ENCODE data around the gene MMP2. TPM values are rescaled to one million over a fixed set of nuclear protein-coding genes. Genes with fewer than 3 reads are reported as not detected.

MMP2 gene
- total and polyA plus RNA-seq, 2 experiments from 2014 or later, result 25.6 to 43.8 TPM

GRCh38 chr16:55530316-55530856, 51.4 kb downstream of the MMP2 start:
- H4K20me1 ChIP-seq (replicated peaks; ENCODE audit: insufficient read depth), result no peaks in the 10 kb centered on the region
- Mint-ChIP-seq H3K27ac (no peak overlapping the region), H3K4me1 (no peaks in the 10 kb centered on the region), H3K27me3 (ENCODE audit: insufficient read depth, low read depth, poor library complexity) (no peaks in the 10 kb centered on the region), H3K4me3 (no peak overlapping the region), H3K36me3 (ENCODE audit: low read depth) (no peaks in the 10 kb centered on the region), H3K9me3 (no peaks in the 10 kb centered on the region)
- DNase-seq (ENCODE audit: low spot score) (no peak), ATAC-seq (no peak)
- H3K27ac ChIP-seq (ENCODE audit: low read depth), result no peak overlapping the region
- no peaks in the 10 kb centered on the region for H3F3A ChIP-seq (replicated peaks; ENCODE audit: low read depth)
- TF ChIP-seq EZH2phosphoT487 (IDR thresholded peaks at IDR 0.05; ENCODE audit: unreplicated experiment), result no peak
- no peak for TF ChIP-seq ZNF462 (CRISPR knock-in tag; IDR thresholded peaks at IDR 0.05)
- TF ChIP-seq ZNF331 (CRISPR knock-in tag; IDR thresholded peaks at IDR 0.05; ENCODE audit: low read depth), result no peak
- no peaks in the 10 kb centered on the region for H3K9me2 ChIP-seq (ENCODE audit: insufficient read depth)
- no peaks in the 10 kb centered on the region for H3K27me3 ChIP-seq (ENCODE audit: insufficient read depth)
- no peak overlapping the region for H3K4me2 ChIP-seq
- no peaks in the 10 kb centered on the region for H3K4me1 ChIP-seq (ENCODE audit: insufficient read depth)
- H3K4me3 ChIP-seq, result no peak overlapping the region
- no peaks in the 10 kb centered on the region for H3K79me2 ChIP-seq (replicated peaks; ENCODE audit: insufficient read depth)
- no peaks in the 10 kb centered on the region for H3K36me3 ChIP-seq (ENCODE audit: insufficient read depth)
- no peak overlapping the region for H2AFZ ChIP-seq

- no peak for ATAC-seq
- no peaks in the 10 kb centered on the region for H3K36me3 Mint-ChIP-seq (ENCODE audit: low read depth)
- H3K27me3 Mint-ChIP-seq (ENCODE audit: insufficient read depth, low read depth, poor library complexity), result peaks cover 2% of the 10 kb centered on the region
- Histone ChIP-seq H4K20me1 (replicated peaks; ENCODE audit: insufficient read depth) (no peaks in the 10 kb centered on the region), H3K36me3 (ENCODE audit: insufficient read depth) (no peaks in the 10 kb centered on the region), H2AFZ (no peak overlapping the region), H3K27me3 (ENCODE audit: insufficient read depth) (no peaks in the 10 kb centered on the region), H3K4me1 (ENCODE audit: insufficient read depth) (no peaks in the 10 kb centered on the region), H3K9me2 (ENCODE audit: insufficient read depth) (no peaks in the 10 kb centered on the region), H3F3A (replicated peaks; ENCODE audit: low read depth) (no peaks in the 10 kb centered on the region), H3K4me2 (no peak overlapping the region), H3K27ac (ENCODE audit: low read depth) (no peak overlapping the region), H3K4me3 (no peak overlapping the region), H3K79me2 (replicated peaks; ENCODE audit: insufficient read depth) (no peaks in the 10 kb centered on the region)
- no peak overlapping the region; the same call in 1 of the 2 replicates for H3K27ac Mint-ChIP-seq
- no peak for DNase-seq (ENCODE audit: low spot score)
- H3K9me3 Mint-ChIP-seq, result no peaks in the 10 kb centered on the region
- H3K4me1 Mint-ChIP-seq, result no peaks in the 10 kb centered on the region
- no peak overlapping the region for H3K4me3 Mint-ChIP-seq
- TF ChIP-seq ZNF462 (CRISPR knock-in tag; IDR thresholded peaks at IDR 0.05) (no peak), ZNF114 (CRISPR knock-in tag; IDR thresholded peaks at IDR 0.05) (no peak), POLR2AphosphoS5 (IDR thresholded peaks at IDR 0.05; ENCODE audit: low read depth) (no peak), EZH2phosphoT487 (IDR thresholded peaks at IDR 0.05; ENCODE audit: unreplicated experiment) (no peak), NANOG (IDR thresholded peaks at IDR 0.05; ENCODE audit: borderline replicate concordance) (no peak)
Measured at GRCh38 chr16:55532227-55532626, 53.2 kb downstream of the MMP2 start.

Data from GM23338 (cell line).